Cardiac septum (tissue), 1 donor: ENCODE results near the gene DPM1. TPM values are rescaled to one million over a fixed set of nuclear protein-coding genes. Genes with fewer than 3 reads are reported as not detected.
"Not testable (repeated sequence)": the region's sequence is repeated elsewhere in the genome, so short reads cannot be mapped to it uniquely, and the experiment has no call there.

Source experiments
- DNase-seq: peaks from one replicate; pipeline ENCODE4 v3.0.0-alpha.2; 2020; ENCODE audit warnings: low spot score
- intact Hi-C: fragments of 100-400 bp; cut with DNase I; formaldehyde crosslinking; loops from one replicate; pipeline ENCODE4 v1.14.0; 2022
- total RNA-seq: library from RNA; stranded (reverse); fragmentation: NEBNext Ultra II Directional; extraction: Animal tissue kit (Norgen Biotek cat#: 25700); gene quantifications from one replicate; pipeline ENCODE4 v1.2.1, GENCODE V29; 2021
- donor health status: DM: no; HTN: no; CAD: no.

Gene DPM1
- total RNA-seq, 1 donor from 2014 or later: 48.6 TPM

DNA sequence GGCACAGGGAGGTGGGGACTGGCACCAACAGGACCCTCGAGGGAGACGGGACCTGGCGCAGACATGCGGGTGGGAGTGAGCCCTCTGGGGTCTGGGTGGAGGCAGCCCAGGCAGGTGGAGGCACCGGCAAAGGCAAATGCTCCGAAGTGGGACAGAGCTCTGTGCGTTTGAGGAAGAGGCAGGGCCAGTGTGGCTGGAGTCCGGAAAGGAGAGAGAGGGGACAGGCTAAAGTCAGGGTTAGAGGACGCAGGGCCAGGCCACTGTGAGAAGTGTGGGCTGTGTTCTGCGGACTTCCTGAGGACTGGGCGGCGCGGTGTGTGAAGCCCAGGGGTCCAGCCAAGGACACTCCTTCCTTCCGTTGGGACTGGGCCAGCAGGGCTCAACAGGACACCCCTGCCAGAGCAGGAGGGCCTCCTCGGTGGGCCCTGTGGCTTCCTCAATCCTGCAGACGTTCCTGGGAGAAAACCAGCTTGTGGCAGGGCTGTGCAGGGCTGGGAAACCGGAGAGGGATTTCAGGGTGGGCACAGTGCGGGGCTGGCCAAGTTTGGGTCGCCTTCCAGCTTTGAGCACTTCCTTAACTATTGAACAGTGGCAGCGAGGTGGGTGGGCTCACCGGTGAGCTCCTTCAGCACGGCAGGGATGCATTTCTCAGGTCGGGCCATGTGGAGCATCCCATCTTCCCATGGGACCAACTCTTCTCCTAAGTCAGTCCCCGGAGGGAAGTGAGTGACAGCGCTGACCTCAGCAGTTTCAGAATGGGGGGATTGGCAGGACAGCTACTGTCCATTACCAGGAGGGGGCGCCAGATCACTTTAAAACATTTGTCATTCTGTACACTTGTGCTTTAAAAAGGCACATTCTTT lies 22.8 kb upstream of the DPM1 start:
- DNase-seq: no peak
- intact Hi-C loops: loop anchor here (10.0 kb wide), 1 partner anchor 614 kb away; no protein-coding TSS in a partner anchor

DNA sequence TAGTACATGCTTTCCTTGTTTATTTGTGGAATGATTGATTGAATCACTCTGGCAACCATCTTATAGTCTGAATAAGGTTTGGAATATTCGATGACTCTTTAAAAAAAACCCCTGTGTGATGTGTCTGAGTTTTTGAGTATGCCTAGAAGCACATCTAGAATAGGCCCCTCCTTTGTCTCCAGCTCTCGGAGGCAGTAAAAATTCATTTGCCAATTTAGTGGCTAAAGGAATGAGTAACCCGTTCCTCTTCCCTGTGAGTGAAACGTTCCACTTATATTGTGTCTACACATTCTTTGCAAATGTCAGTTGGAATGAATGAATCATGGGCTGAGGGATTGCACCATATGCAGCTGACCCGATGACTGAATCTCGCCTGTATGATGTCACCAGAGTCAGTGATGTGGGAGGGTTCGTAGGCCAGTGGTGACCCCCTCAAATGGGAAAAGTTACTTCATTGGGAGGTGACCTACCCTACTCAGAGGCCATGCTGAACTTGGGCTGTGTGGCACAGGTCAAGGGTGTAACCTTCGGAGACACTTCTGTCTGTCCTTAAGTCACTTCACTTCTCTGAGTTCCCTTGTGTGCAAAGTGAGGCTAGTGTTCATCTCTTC lies 21.8 kb upstream of the DPM1 start:
- DNase-seq: no peak
- intact Hi-C loops: loop anchor here (10.0 kb wide), 1 partner anchor 615 kb away; no protein-coding TSS in a partner anchor

DNA sequence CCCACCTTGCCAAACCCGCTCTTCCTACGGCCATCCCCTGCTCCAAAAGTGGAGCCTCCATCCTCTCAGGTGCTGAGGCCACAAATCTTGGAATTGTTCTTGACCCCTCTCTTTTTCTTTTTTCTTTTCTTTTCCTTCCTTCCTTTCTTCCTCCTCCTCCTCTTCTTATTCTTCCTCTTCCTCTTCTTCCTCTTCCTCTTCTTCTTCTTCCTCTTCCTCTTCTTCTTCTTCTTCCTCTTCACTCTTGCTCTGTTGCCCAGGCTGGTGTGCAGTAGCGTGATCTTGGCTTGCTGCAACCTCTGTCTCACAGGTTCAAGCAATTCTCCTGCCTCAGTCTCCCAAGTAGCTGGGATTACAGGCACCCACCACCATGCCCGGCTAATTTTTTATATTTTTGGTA lies 20.2 kb upstream of the DPM1 start:
- DNase-seq, intact Hi-C loops: not testable (repeated sequence)

DNA sequence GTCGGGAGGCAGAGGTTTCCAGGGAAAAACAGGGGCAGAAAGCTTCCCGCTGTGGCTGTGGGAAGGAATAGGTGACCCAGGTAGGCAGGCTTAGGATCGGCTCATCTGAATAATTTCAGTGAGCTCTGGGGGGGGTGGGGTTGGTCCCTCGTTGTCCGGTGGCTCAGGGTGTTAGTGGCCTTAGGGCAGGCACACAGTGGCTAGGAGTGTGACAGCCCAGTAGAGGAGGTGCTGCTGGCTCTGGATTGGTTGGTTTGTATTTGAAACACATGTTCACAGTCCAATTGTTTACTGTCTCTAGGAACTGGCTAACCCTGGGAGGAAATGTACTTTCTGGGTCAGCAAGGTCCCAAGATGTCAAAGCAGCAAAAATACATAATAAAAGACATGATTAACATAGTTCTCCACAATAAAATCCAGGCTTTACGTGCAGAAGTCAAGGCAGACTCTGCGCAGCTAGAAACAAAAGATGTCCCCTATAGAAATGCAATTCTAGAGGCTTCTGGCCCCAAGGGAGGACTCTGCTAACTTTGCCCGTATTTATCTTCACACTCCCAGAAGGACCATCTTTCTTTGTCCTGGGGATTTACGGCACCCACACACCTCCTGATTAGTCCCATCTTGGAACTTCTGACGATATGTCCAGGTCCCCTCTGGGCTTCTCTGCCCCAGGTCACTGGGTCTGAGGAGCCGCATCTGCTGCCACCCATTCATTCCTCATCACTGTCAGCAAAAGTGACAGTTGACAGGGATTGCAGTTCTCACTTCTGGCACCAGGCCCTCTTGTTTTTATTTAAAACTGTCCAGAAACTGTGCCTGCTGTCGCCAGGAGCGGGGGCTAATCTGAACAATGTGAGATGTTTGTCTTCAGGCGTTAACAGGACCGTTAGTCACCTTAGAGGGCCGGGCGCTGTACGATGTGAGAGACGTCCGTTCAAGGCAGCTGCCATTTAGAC lies 19.0 kb upstream of the DPM1 start:
- intact Hi-C loops: no loop called here
- DNase-seq: no peak

DNA sequence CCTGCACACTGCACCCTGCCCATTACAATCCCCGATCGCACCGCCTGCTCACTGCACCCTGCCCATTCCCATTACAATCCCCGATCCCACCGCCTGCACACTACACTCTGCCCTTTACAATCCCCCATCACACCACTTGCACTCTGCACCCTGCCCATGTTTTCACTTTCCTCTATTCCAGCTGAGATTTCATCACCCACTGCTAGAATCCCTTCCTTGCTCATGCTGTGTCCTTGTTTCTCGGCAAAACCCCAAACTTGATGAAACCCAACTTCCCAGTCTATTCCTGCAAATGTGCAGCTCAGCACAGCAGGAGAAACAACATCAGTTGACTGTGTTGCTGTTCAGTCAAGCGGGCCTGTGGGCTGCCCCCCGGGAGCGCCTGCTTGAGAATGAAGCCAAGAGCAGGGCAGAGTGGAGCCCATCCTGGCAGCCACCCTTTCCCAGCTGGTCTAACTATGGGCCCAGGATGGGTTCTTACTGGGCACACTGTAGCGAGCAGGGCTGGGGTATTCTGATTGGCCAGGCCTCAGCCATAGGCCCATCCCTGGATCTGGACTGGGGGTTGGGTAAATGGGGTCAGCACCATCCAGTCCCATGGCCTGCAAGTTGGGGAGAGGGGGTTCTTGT lies 17.5 kb upstream of the DPM1 start:
- intact Hi-C loops: no loop called here
- no peak for DNase-seq

- intact Hi-C loops: no loop called here
- DNase-seq: no peak
Observed at GRCh38 chr20:50969912-50970311, 11.6 kb upstream of the DPM1 start.

- intact Hi-C loops: no loop called here
- DNase-seq: no peak
Observed at GRCh38 chr20:50969435-50969834, 11.1 kb upstream of the DPM1 start.

- DNase-seq: no peak
- intact Hi-C loops: no loop called here
Observed at GRCh38 chr20:50968289-50968688, 10.0 kb upstream of the DPM1 start.

DNA sequence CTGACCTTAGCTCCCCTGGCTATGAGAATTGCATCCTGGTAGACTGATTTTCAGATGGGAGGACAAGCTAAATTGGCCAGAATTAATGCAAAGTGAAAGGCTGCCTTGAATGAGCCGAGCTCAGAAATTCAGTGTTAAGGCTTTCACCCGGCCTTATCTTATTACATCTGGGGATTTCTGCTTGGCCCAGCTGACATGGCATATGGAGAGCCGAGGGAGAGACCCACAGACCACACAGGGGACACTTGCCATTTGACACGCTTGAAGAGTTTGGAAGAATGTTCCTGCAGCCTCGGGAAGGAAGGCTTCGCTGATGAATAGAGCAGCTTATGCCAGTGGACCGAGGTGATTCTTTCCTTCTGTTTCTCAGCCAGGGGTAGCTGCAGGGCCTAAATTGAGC lies 9.3 kb upstream of the DPM1 start:
- intact Hi-C loops: no loop called here
- no peak for DNase-seq

DNA sequence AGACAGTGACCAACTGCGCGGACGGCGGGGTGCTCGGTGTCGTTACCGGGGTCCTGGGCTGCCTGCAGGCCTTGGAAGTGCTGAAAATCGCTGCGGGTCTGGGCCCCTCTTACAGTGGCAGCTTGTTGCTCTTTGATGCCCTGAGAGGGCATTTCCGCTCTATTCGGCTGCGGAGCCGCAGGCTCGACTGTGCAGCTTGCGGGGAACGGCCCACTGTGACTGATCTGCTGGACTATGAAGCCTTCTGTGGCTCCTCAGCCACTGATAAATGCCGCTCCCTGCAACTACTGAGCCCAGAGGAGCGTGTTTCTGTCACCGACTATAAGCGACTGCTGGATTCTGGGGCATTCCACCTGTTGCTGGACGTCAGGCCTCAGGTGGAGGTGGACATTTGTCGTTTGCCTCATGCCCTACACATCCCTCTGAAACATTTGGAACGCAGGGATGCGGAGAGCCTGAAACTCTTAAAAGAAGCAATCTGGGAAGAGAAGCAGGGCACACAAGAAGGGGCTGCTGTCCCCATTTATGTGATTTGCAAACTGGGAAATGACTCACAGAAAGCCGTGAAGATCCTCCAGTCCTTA lies 1.3 kb upstream of the DPM1 start:
- intact Hi-C loops: no loop called here

DNA sequence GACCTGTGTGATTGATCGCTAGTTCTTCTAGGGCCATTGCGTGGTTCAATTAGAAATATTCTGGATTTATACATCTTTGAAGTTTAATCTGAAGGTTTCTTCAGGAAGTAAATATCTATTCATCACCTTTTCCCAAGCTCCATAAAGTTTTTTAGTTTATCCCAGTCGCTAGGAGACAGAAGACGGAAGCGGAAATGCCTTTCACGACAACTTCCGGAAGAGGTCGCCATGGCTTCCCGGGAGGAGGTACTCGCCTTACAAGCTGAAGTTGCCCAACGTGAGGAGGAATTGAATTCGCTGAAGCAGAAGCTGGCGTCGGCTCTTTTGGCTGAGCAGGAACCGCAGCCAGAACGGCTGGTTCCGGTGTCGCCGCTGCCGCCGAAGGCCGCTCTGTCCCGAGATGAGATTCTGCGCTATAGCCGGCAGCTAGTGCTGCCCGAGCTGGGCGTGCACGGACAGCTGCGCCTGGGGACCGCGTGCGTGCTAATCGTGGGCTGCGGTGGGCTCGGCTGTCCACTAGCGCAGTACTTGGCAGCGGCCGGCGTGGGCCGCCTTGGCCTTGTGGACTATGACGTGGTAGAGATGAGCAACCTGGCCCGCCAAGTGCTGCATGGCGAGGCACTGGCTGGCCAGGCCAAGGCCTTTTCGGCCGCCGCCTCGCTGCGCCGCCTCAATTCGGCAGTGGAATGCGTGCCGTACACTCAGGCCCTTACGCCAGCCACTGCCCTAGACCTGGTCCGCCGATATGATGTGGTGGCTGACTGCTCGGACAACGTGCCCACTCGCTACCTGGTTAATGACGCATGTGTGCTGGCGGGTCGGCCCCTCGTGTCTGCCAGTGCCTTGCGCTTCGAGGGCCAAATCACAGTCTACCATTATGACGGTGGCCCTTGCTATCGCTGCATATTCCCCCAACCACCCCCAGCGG lies 547 bp upstream of the DPM1 start, which contains the start of gene MOCS3:
MOCS3 (plus strand) TSS at position 204 of the 928 bp plus-strand sequence; CDS start at position 229, 25 bp downstream.
- intact Hi-C loops: loop anchor here (1.0 kb wide), 1 partner anchor 28 kb away; the partner anchor contains the start of gene ADNP
- DNase-seq: peak; percentile 92

More for the DNA sequence above, 1.3 kb upstream of the DPM1 start:
- no peak for DNase-seq

DNA sequence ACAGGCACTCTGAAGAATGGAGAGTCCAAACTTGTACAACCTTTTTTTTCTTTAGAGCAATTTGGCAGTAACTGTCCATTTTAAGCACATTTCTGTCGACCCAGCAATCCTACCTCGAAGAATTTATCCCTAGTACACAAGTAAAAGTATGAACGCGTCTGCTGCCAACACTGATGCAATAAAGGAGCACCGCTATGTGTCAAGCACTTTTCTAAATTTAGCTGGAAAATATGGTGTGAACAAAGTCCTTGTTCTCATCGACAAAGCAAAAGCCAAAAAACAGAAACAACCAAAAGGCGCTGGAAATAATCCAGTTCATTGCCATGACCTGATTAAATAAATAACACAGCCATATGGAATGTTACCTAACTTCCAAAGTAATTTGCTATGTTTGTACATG lies 1.1 kb downstream of the DPM1 start:
- DNase-seq: no peak
- intact Hi-C loops: no loop called here

- no peak for DNase-seq
- intact Hi-C loops: no loop called here
Observed at GRCh38 chr20:50953821-50954220, 4.5 kb downstream of the DPM1 start.

- no peak for DNase-seq
- intact Hi-C loops: no loop called here
Observed at GRCh38 chr20:50953196-50953595, 5.1 kb downstream of the DPM1 start.

- intact Hi-C loops: no loop called here
- DNase-seq: no peak
Observed at GRCh38 chr20:50948132-50948785, 10.1 kb downstream of the DPM1 start.

DNA sequence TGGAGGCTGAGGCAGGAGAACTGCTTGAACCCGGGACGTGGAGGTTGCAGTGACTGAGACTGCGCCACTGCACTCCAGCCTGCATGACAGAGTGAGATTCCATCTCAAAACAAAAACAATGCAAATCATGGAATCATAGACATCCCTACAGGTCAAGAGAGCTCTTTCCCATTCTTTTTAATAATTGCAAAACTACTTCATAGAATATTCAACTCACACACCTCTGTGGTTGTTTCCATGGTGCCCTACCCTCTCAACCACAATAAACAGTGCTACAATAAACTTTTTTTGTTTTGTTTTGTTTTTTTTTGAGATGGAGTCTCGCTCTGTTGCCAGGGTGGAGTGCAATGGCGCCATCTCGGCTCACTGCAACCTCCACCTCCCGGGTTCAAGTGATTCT lies 15.3 kb downstream of the DPM1 start:
- intact Hi-C loops: no loop called here
- no peak for DNase-seq

GRCh38 chr20:50933589-50933988 lies 24.7 kb downstream of the DPM1 start:
- intact Hi-C loops: loop anchor here (5.0 kb wide), 1 partner anchor 116 kb away; no protein-coding TSS in a partner anchor

More at GRCh38 chr20:50933589-50933988, 24.7 kb downstream of the DPM1 start:
- no peak for DNase-seq
